ENCODE measurements around the gene DNAJC19.

The DNAJC19 gene

DNA sequence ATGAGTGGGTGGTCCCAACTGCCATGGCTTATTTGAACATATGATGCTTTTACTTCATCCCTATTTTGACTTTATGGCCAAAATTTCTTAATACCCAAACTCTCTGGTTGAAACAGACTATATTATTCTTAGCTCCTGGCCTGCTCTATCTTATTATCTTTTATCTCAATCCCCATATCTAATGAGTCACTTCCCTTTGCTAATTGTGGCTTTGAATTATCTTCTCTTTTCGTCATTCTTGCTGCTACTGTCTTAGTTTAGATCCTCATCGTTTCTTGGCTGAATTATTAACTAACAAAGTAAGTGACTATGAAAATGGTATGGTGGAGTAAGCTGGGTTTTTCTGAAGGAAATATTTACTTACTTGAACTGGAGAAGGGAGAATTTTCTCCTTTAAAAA is 28.2 kb upstream of the DNAJC19 start:
- Histone ChIP-seq H3K27ac (ENCODE audit: low read depth, low read length) (no peak overlapping the region), H3K79me2 (ENCODE audit: insufficient read depth, low read length) (no peaks in the 10 kb centered on the region), H3K27me3 (ENCODE audit: low read length) (no peaks in the 10 kb centered on the region), H3K4me3 (ENCODE audit: insufficient read depth, low read length, poor library complexity, severe bottlenecking) (no peak overlapping the region), H3K9ac (ENCODE audit: low read length) (no peak overlapping the region), H4K20me1 (ENCODE audit: low read depth, low read length) (no peaks in the 10 kb centered on the region), H3F3A (ENCODE audit: insufficient read depth) (no peaks in the 10 kb centered on the region), H3K4me2 (ENCODE audit: low read depth, low read length, poor library complexity, severe bottlenecking) (no peak overlapping the region), H3K9me3 (ENCODE audit: insufficient read depth, low read length) (no peaks in the 10 kb centered on the region), H3K36me3 (ENCODE audit: low read length) (no peaks in the 10 kb centered on the region), H2AFZ (ENCODE audit: low read depth, low read length, severe bottlenecking) (no peak overlapping the region), H3K9me2 (replicated peaks; ENCODE audit: insufficient read depth, low read length) (no peaks in the 10 kb centered on the region)
- TF ChIP-seq CTCF (IDR thresholded peaks at IDR 0.05; ENCODE audit: insufficient read depth, low read length, poor library complexity, severe bottlenecking) (no peak), EZH2phosphoT487 (conservative IDR thresholded peaks at IDR 0.05; ENCODE audit: low read length) (no peak)

DNA sequence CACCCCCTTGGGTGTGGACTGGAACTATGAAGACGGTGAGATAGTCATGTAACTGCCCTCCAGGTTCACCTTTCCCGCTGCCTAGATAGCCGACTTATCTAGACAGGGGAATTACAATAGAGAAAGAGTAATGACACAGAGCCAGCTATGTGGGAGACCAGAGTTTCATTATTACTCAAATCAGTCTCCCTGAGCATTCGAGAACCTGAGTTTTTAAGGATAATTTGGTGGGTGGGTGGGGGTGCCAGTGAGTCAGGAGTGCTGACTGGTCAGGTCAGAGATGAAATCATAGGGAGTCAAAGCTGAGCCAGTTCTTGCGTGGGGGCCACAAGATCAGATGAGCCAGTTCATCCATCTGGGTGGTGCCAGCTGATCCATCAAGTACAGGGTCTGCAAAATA is 19.7 kb upstream of the DNAJC19 start:
- Histone ChIP-seq H2AFZ (ENCODE audit: low read depth, low read length, severe bottlenecking) (no peak overlapping the region), H3K9me2 (replicated peaks; ENCODE audit: insufficient read depth, low read length) (no peaks in the 10 kb centered on the region), H3K4me3 (ENCODE audit: insufficient read depth, low read length, poor library complexity, severe bottlenecking) (no peak overlapping the region), H3K9me3 (ENCODE audit: insufficient read depth, low read length) (no peaks in the 10 kb centered on the region), H3K9ac (ENCODE audit: low read length) (no peak overlapping the region), H3F3A (ENCODE audit: insufficient read depth) (no peaks in the 10 kb centered on the region), H3K79me2 (ENCODE audit: insufficient read depth, low read length) (no peaks in the 10 kb centered on the region), H3K4me2 (ENCODE audit: low read depth, low read length, poor library complexity, severe bottlenecking) (no peak overlapping the region), H3K27me3 (ENCODE audit: low read length) (no peaks in the 10 kb centered on the region), H4K20me1 (ENCODE audit: low read depth, low read length) (no peaks in the 10 kb centered on the region), H3K27ac (ENCODE audit: low read depth, low read length) (no peak overlapping the region), H3K36me3 (ENCODE audit: low read length) (no peaks in the 10 kb centered on the region)
- TF ChIP-seq EZH2phosphoT487 (conservative IDR thresholded peaks at IDR 0.05; ENCODE audit: low read length): no peak
- no peak for TF ChIP-seq CTCF (IDR thresholded peaks at IDR 0.05; ENCODE audit: insufficient read depth, low read length, poor library complexity, severe bottlenecking)

DNA sequence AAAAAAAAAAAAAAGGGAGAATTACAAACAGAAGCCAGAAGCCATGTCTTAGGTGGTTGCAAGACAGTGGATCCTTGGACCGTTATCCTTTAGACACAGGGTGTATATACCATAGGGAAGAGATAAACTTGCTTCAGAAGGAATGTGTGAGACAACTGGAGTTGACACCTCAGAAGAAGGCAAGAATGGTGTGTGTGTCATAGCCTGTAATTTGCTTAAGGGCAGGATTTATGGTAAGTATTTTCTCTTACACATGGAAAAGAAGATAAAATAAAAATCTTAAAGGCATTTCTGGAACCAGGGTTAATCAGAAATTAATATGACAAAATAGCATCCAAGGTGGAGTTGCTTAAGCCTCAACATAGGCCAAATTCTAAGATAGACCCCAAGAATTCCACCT is 19.3 kb upstream of the DNAJC19 start:
- Histone ChIP-seq H3K79me2 (ENCODE audit: insufficient read depth, low read length) (no peaks in the 10 kb centered on the region), H3K36me3 (ENCODE audit: low read length) (no peaks in the 10 kb centered on the region), H4K20me1 (ENCODE audit: low read depth, low read length) (no peaks in the 10 kb centered on the region), H3K9me2 (replicated peaks; ENCODE audit: insufficient read depth, low read length) (no peaks in the 10 kb centered on the region), H3K27ac (ENCODE audit: low read depth, low read length) (no peak overlapping the region), H2AFZ (ENCODE audit: low read depth, low read length, severe bottlenecking) (no peak overlapping the region), H3K9ac (ENCODE audit: low read length) (no peak overlapping the region), H3K4me3 (ENCODE audit: insufficient read depth, low read length, poor library complexity, severe bottlenecking) (no peak overlapping the region), H3F3A (ENCODE audit: insufficient read depth) (no peaks in the 10 kb centered on the region), H3K27me3 (ENCODE audit: low read length) (no peaks in the 10 kb centered on the region), H3K9me3 (ENCODE audit: insufficient read depth, low read length) (no peaks in the 10 kb centered on the region), H3K4me2 (ENCODE audit: low read depth, low read length, poor library complexity, severe bottlenecking) (no peak overlapping the region)
- TF ChIP-seq EZH2phosphoT487 (conservative IDR thresholded peaks at IDR 0.05; ENCODE audit: low read length) (no peak), CTCF (IDR thresholded peaks at IDR 0.05; ENCODE audit: insufficient read depth, low read length, poor library complexity, severe bottlenecking) (no peak)

DNA sequence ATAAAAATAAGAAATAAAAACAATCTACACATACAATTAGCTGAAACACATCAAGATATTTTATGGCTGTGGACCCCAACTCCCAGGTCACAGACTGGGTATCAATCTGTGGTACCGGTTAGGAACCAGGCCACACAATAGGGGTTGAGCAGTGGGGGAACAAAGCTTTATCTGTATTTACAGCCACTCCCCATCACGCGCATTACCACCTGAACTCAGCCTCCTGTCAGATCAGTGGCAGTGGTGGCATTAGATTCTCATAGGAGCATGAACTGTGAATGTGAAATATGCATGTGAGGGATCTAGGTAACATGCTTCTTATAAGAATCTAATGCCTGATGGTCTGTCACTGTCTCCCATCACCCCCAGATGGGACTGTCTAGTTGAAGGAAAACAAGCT is 17.7 kb upstream of the DNAJC19 start:
- Histone ChIP-seq H3K27ac (ENCODE audit: low read depth, low read length) (no peak overlapping the region), H3F3A (ENCODE audit: insufficient read depth) (no peaks in the 10 kb centered on the region)

More for the DNA sequence above, 17.7 kb upstream of the DNAJC19 start:
- no peaks in the 10 kb centered on the region for H3K27me3 ChIP-seq (ENCODE audit: low read length)
- no peaks in the 10 kb centered on the region for H3K36me3 ChIP-seq (ENCODE audit: low read length)
- H3K9ac ChIP-seq (ENCODE audit: low read length): no peak overlapping the region
- no peaks in the 10 kb centered on the region for H4K20me1 ChIP-seq (ENCODE audit: low read depth, low read length)
- no peaks in the 10 kb centered on the region for H3K9me2 ChIP-seq (replicated peaks; ENCODE audit: insufficient read depth, low read length)
- H3K4me2 ChIP-seq (ENCODE audit: low read depth, low read length, poor library complexity, severe bottlenecking): no peak overlapping the region
- TF ChIP-seq EZH2phosphoT487 (conservative IDR thresholded peaks at IDR 0.05; ENCODE audit: low read length) (no peak), CTCF (IDR thresholded peaks at IDR 0.05; ENCODE audit: insufficient read depth, low read length, poor library complexity, severe bottlenecking) (no peak)
- no peak overlapping the region for H3K4me3 ChIP-seq (ENCODE audit: insufficient read depth, low read length, poor library complexity, severe bottlenecking)
- no peak overlapping the region for H2AFZ ChIP-seq (ENCODE audit: low read depth, low read length, severe bottlenecking)
- no peaks in the 10 kb centered on the region for H3K79me2 ChIP-seq (ENCODE audit: insufficient read depth, low read length)
- H3K9me3 ChIP-seq (ENCODE audit: insufficient read depth, low read length): no peaks in the 10 kb centered on the region

Measured in SU-DHL-6 (cell line).